GM12878 (cell line): ENCODE results near the gene DDX42. TPM values are rescaled to one million over a fixed set of nuclear protein-coding genes. Genes with fewer than 3 reads are reported as not detected.

Experiments used
- ATAC-seq: fragments of 200-7000 bp; cut with Tn5 transposase; 3 replicates; pipeline ENCODE4 v1.9.1; 2020; ENCODE audit warnings: mild to moderate bottlenecking, moderate library complexity
- BruUV-seq: library from RNA; stranded (reverse); fragments of 400-500 nt; replicated peaks from 2 replicates; lab custom pipeline; 2021; lab: Mats Ljungman, UMichigan
- CTCF ChIA-PET: fragments of 300-600 bp; sonication (Branson Sonifier 250); formaldehyde crosslinking; extraction: SDS; loops from one replicate; lab custom pipeline; 2021; ENCODE audit warnings: inconsistent platforms; lab: Yijun Ruan, JAX
- POLR2A ChIA-PET: fragments of 350-600 bp; formaldehyde crosslinking; extraction: SDS; loops from one replicate; lab custom pipeline; 2021; ENCODE audit warnings: inconsistent platforms; lab: Charles Lee
- RAD21 ChIA-PET: fragments of 300-600 bp; sonication (Branson Sonifier 250); formaldehyde crosslinking; loops from one replicate; lab custom pipeline; 2023; ENCODE audit warnings: antibody characterized with exemption; ENCODE audit not compliant: unreplicated experiment; lab: Charles Lee
- SMC1A ChIA-PET: fragments of 300-600 bp; sonication (Branson Sonifier 250); formaldehyde crosslinking; loops from one replicate; lab custom pipeline; 2023; ENCODE audit not compliant: unreplicated experiment, uncharacterized antibody; lab: Charles Lee
- DNase-seq: peaks from one replicate; pipeline ENCODE4 v3.0.0-alpha.2; 2011; ENCODE audit warnings: low read depth, low spot score
- FAIRE-seq: peaks from 3 replicates; lab custom pipeline; 2011; peaks lifted over from hg19 to GRCh38; lab: Jason Lieb, UNC
- H2AFZ ChIP-seq: 2 replicates; pipeline ENCODE4 v1.6.0; 2011; ENCODE audit warnings: low read depth, low read length, control low read depth; ENCODE audit not compliant: control insufficient read depth
- H3K27ac ChIP-seq: 2 replicates; pipeline ENCODE4 v1.5.1; 2011; ENCODE audit warnings: control low read depth; ENCODE audit not compliant: control insufficient read depth, insufficient read depth
- H3K27me3 ChIP-seq, 2 experiments: replicated peaks in 1 of 2; 2 replicates each; pipeline versions ENCODE4 v1.6.0 to v1.6.1; 2011; ENCODE audit warnings: low read length in 1 of 2; ENCODE audit not compliant: control insufficient read depth in 2 of 2, insufficient read depth in 2 of 2
- H3K36me3 ChIP-seq, 2 experiments: 2 replicates each; pipeline ENCODE4 v1.5.1; 2011; ENCODE audit warnings: low read length in 1 of 2; ENCODE audit not compliant: control insufficient read depth in 2 of 2, insufficient read depth in 2 of 2
- H3K4me1 ChIP-seq: 2 replicates; pipeline ENCODE4 v1.6.1; 2011; ENCODE audit warnings: mild to moderate bottlenecking, low read length, moderate library complexity, mixed read lengths; ENCODE audit not compliant: control insufficient read depth, insufficient read depth
- H3K4me2 ChIP-seq: 2 replicates; pipeline ENCODE4 v1.6.0; 2011; ENCODE audit warnings: control low read depth; ENCODE audit not compliant: control insufficient read depth, insufficient read depth
- H3K4me3 ChIP-seq: fragments of 200-600 bp; sonication (generic); 2 replicates; pipeline ENCODE4 v1.5.1; 2016
- H3K79me2 ChIP-seq: 2 replicates; pipeline ENCODE4 v1.6.0; 2011; ENCODE audit warnings: low read length; ENCODE audit not compliant: control insufficient read depth, insufficient read depth
- H3K9ac ChIP-seq: 2 replicates; pipeline ENCODE4 v1.8.0; 2011; ENCODE audit warnings: low read length, control low read depth, mixed read lengths; ENCODE audit not compliant: control insufficient read depth, insufficient read depth
- H3K9me3 ChIP-seq: replicated peaks from 3 replicates; pipeline ENCODE4 v1.5.1; 2011; ENCODE audit warnings: mild to moderate bottlenecking, low read length; ENCODE audit not compliant: control insufficient read depth, insufficient read depth
- H4K20me1 ChIP-seq: 2 replicates; pipeline ENCODE4 v1.6.0; 2011; ENCODE audit not compliant: control insufficient read depth, insufficient read depth
- CREB1 ChIP-seq: IDR thresholded peaks from 2 replicates; pipeline ENCODE4 v1.6.1; 2012; ENCODE audit warnings: low read depth, mild to moderate bottlenecking, inconsistent platforms
- EZH2 ChIP-seq: IDR thresholded peaks from 2 replicates; pipeline ENCODE4 v1.6.1; 2012; ENCODE audit warnings: low read depth, mild to moderate bottlenecking, control low read depth, inconsistent platforms, low read length, borderline replicate concordance; ENCODE audit not compliant: control insufficient read depth
- HDAC2 ChIP-seq: fragments of 200-600 bp; sonication (generic); IDR thresholded peaks from 2 replicates; pipeline ENCODE4 v1.6.1; 2017
- IKZF2 ChIP-seq, 2 experiments: fragments of 450-650 bp; IDR thresholded peaks; 2 replicates each; pipeline ENCODE4 v1.6.1; 2017; ENCODE audit warnings: mild to moderate bottlenecking in 2 of 2, moderate library complexity in 2 of 2
- JUND ChIP-seq: IDR thresholded peaks from 2 replicates; pipeline ENCODE4 v1.6.1; 2012; ENCODE audit warnings: low read depth, mild to moderate bottlenecking, low read length, improper control_type of control experiment, moderate library complexity
- NFIC ChIP-seq: IDR thresholded peaks from 2 replicates; pipeline ENCODE4 v1.6.1; 2012; ENCODE audit warnings: low read depth, mild to moderate bottlenecking, inconsistent platforms, low read length, moderate library complexity
- PML ChIP-seq: IDR thresholded peaks from 2 replicates; pipeline ENCODE4 v1.6.1; 2012; ENCODE audit warnings: low read length, inconsistent platforms
- POLR2AphosphoS2 ChIP-seq: IDR thresholded peaks from 2 replicates; pipeline ENCODE4 v1.6.1; 2011; ENCODE audit warnings: low read depth, mild to moderate bottlenecking, low read length, improper control_type of control experiment, moderate library complexity
- SRF ChIP-seq, 2 experiments: IDR thresholded peaks; 2 replicates each; pipeline ENCODE4 v1.6.1; 2011; ENCODE audit warnings: low read depth in 2 of 2, low read length in 2 of 2, mild to moderate bottlenecking in 1 of 2, moderate library complexity in 1 of 2
- TARDBP ChIP-seq: IDR thresholded peaks from 2 replicates; pipeline ENCODE4 v1.6.1; 2016; ENCODE audit warnings: borderline replicate concordance
- TCF12 ChIP-seq: IDR thresholded peaks from 2 replicates; pipeline ENCODE4 v1.6.1; 2011; ENCODE audit warnings: low read depth, mild to moderate bottlenecking, low read length
- WRNIP1 ChIP-seq: IDR thresholded peaks from 2 replicates; pipeline ENCODE4 v1.6.1; 2011; ENCODE audit warnings: low read depth, low read length, improper control_type of control experiment, borderline replicate concordance
- ZNF274 ChIP-seq: IDR thresholded peaks from one replicate; pipeline ENCODE4 v1.8.0; 2011; ENCODE audit not compliant: insufficient read length, insufficient read depth
- WGBS: methylation state at CpG from one replicate; pipeline ENCODE4 v1.1.6; 2016; ENCODE audit warnings: low lambda C conversion rate; ENCODE audit not compliant: insufficient replicate concordance, insufficient coverage; ENCODE audit errors: missing lambda C conversion rate; 5-methylcytosine and 5-hydroxymethylcytosine counted together
- in situ Hi-C: fragments of 300-500 bp; cut with MboI; formaldehyde crosslinking; loops from 9 replicates; pipeline ENCODE4 v1.14.3; 2018; ENCODE audit warnings: mixed read lengths
- intact Hi-C: fragments of 100-400 bp; cut with micrococcal nuclease; formaldehyde crosslinking; loops from one replicate; pipeline ENCODE4 v1.14.2; 2022; ENCODE audit not compliant: unreplicated experiment
- polyA plus RNA-seq, 11 experiments: library from polyadenylated mRNA; depleted of rRNA in 4 of 11; unstranded in 6 of 11; stranded (reverse) in 5 of 11; fragments of >200 nt; fragmentation: Nextera tagmentation in 4 of 11; fragmentation: Illumina TruSeq in 1 of 11; extraction: Ambion mirVana in 4 of 11; extraction: Trizol in 1 of 11; gene quantifications; 1 replicate in 1 of 11; 2 replicates in 10 of 11; pipeline versions ENCODE4 v1.2.1 to v1.2.3, GENCODE V29; 2011 to 2016; ENCODE audit warnings: inconsistent platforms in 2 of 11, missing spikeins in 2 of 11, low read depth in 1 of 11
- total RNA-seq, 4 experiments: library from RNA; depleted of rRNA in 3 of 4; stranded (reverse); fragments of >200 nt in 3 of 4; fragmentation: Illumina TruSeq in 1 of 4; extraction: Trizol in 1 of 4; gene quantifications; 2 replicates each; pipeline versions ENCODE4 v1.2.1 to v1.2.3, GENCODE V29; 2013 to 2021
- TF ChIP-seq, protein P1 (sequence below): fragments of 450-650 bp; IDR thresholded peaks from 2 replicates; pipeline ENCODE4 v1.6.1; 2016; ENCODE audit warnings: mild to moderate bottlenecking, moderate library complexity, borderline replicate concordance
- TF ChIP-seq, protein P2 (sequence below): fragments of 450-650 bp; conservative IDR thresholded peaks from 2 replicates; pipeline ENCODE4 v1.6.1; 2017; ENCODE audit warnings: mild to moderate bottlenecking, moderate library complexity
- TF ChIP-seq, protein P3 (sequence below): fragments of 450-650 bp; IDR thresholded peaks from 2 replicates; pipeline ENCODE4 v1.6.1; 2016; ENCODE audit warnings: mild to moderate bottlenecking

Gene DDX42
- total and polyA plus RNA-seq, 10 of the 15 experiments (the other 5 are each of a cell fraction or from before 2014, with no cell fraction given): 14.6 to 147 (median 65.3) TPM

DNA sequence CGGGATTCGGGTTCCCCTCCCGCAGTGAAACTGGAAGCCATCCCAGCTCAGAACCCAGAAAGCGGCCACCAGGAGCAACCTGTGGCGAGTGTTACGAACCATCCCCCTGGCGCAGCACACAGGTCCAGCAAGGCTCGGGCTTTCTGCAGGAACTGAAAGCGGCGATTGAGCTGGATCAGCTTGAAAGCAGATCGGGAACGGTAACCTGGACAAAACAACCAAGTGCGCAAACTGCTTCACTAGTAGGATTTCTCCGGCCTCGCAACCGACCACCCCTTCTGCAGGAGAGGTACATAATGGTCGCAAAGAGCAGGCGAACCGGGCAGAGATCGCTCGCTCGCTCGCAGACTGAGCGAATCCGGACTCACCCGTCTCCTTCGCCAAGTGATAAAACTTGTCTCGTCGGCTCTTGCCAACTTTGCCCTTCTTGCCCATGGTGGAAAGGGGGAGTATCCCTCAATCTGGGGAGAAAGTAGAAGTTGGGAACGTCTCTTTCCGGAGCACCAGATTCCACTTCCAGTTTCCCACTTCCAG, 52.6 kb downstream of the DDX42 start:
- under 1% methylated on average over 31 of the region's 31 CpGs for WGBS
- in situ Hi-C loops (loop anchor here (25.0 kb wide), 1 partner anchor 389 kb away; the partner anchor contains the start of gene CYB561), intact Hi-C loops (loop anchor here (1.0 to 2.0 kb wide), 3 partner anchors 13 to 128 kb away; partner anchors contain the start of gene CCDC47)
- SMC1A ChIA-PET: interaction anchor here (0.5 to 1.1 kb wide), 3 partner anchors 9 to 428 kb away, joined by 3 to 4 read pairs (median 3); no protein-coding TSS in a partner anchor
- ATAC-seq: peak; percentile 7
- no peak for FAIRE-seq
- Histone ChIP-seq H4K20me1 (no peaks in the 10 kb centered on the region), H3K9me3 (no peaks in the 10 kb centered on the region), H3K4me3 (peak overlapping the region; percentile 83), H3K36me3 (peaks cover 19 to 32% of the 10 kb centered on the region in 2 experiments), H2AFZ (peak overlapping the region; percentile 97), H3K4me1 (peaks cover 17% of the 10 kb centered on the region), H3K27ac (peak overlapping the region; percentile 95), H3K4me2 (peak overlapping the region; percentile 46), H3K27me3 (no peaks in the 10 kb centered on the region), H3K79me2 (peaks cover 48% of the 10 kb centered on the region), H3K9ac (peak overlapping the region; percentile 81)
- no peak for DNase-seq
- CTCF ChIA-PET: interaction anchor here (0.7 to 2.9 kb wide), 5 partner anchors 8 to 30 kb away, joined by 3 to 19 read pairs (median 4); partner anchors contain the start of gene SMARCD2
- TSS peak; percentile 79 for BruUV-seq
- POLR2A ChIA-PET: interaction anchor here (0.8 to 4.4 kb wide), 5 partner anchors 15 to 125 kb away, joined by 3 to 22 read pairs (median 4); partner anchors contain the start of genes CCDC47 and DDX42
- RAD21 ChIA-PET: no interaction called here
- TF ChIP-seq SRF (IDR thresholded peaks at IDR 0.05; ENCODE audit: low read depth in 2 of 2, low read length in 2 of 2): no peak
- 0 out of 2 replicates have a peak, but pooled peaks have one; percentile 6 for TF ChIP-seq POLR2AphosphoS2
- TF ChIP-seq CREB1: no peak
- TF ChIP-seq, protein P1, sequence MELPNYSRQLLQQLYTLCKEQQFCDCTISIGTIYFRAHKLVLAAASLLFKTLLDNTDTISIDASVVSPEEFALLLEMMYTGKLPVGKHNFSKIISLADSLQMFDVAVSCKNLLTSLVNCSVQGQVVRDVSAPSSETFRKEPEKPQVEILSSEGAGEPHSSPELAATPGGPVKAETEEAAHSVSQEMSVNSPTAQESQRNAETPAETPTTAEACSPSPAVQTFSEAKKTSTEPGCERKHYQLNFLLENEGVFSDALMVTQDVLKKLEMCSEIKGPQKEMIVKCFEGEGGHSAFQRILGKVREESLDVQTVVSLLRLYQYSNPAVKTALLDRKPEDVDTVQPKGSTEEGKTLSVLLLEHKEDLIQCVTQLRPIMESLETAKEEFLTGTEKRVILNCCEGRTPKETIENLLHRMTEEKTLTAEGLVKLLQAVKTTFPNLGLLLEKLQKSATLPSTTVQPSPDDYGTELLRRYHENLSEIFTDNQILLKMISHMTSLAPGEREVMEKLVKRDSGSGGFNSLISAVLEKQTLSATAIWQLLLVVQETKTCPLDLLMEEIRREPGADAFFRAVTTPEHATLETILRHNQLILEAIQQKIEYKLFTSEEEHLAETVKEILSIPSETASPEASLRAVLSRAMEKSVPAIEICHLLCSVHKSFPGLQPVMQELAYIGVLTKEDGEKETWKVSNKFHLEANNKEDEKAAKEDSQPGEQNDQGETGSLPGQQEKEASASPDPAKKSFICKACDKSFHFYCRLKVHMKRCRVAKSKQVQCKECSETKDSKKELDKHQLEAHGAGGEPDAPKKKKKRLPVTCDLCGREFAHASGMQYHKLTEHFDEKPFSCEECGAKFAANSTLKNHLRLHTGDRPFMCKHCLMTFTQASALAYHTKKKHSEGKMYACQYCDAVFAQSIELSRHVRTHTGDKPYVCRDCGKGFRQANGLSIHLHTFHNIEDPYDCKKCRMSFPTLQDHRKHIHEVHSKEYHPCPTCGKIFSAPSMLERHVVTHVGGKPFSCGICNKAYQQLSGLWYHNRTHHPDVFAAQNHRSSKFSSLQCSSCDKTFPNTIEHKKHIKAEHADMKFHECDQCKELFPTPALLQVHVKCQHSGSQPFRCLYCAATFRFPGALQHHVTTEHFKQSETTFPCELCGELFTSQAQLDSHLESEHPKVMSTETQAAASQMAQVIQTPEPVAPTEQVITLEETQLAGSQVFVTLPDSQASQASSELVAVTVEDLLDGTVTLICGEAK: no peak
- TF ChIP-seq TCF12: no peak; the same call in 1 of the 2 replicates
- TF ChIP-seq, protein P2, sequence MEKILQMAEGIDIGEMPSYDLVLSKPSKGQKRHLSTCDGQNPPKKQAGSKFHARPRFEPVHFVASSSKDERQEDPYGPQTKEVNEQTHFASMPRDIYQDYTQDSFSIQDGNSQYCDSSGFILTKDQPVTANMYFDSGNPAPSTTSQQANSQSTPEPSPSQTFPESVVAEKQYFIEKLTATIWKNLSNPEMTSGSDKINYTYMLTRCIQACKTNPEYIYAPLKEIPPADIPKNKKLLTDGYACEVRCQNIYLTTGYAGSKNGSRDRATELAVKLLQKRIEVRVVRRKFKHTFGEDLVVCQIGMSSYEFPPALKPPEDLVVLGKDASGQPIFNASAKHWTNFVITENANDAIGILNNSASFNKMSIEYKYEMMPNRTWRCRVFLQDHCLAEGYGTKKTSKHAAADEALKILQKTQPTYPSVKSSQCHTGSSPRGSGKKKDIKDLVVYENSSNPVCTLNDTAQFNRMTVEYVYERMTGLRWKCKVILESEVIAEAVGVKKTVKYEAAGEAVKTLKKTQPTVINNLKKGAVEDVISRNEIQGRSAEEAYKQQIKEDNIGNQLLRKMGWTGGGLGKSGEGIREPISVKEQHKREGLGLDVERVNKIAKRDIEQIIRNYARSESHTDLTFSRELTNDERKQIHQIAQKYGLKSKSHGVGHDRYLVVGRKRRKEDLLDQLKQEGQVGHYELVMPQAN: peak; percentile 66; the same call in 1 of the 2 replicates
- no peak for TF ChIP-seq TARDBP
- TF ChIP-seq IKZF2 (IDR thresholded peaks at IDR 0.05): no peak
- TF ChIP-seq JUND: no peak
- 0 out of 2 replicates have a peak, but pooled peaks have one; percentile 27 for TF ChIP-seq WRNIP1
- TF ChIP-seq ZNF274: no peak
- TF ChIP-seq, protein P3, sequence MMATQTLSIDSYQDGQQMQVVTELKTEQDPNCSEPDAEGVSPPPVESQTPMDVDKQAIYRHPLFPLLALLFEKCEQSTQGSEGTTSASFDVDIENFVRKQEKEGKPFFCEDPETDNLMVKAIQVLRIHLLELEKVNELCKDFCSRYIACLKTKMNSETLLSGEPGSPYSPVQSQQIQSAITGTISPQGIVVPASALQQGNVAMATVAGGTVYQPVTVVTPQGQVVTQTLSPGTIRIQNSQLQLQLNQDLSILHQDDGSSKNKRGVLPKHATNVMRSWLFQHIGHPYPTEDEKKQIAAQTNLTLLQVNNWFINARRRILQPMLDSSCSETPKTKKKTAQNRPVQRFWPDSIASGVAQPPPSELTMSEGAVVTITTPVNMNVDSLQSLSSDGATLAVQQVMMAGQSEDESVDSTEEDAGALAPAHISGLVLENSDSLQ: no peak
- TF ChIP-seq NFIC: no peak
- TF ChIP-seq PML: no peak
- no peak for TF ChIP-seq EZH2
- TF ChIP-seq HDAC2: no peak
